Suprapubic skin (tissue), 4 donors: ENCODE data around the gene SFTPD.
"Not testable (repeated sequence)": the region's sequence is repeated elsewhere in the genome, so short reads cannot be mapped to it uniquely, and the experiment has no call there.

Source experiments
- EP300 ChIP-seq: sonication (generic); formaldehyde crosslinking; IDR thresholded peaks from one replicate; pipeline ENCODE4 v1.6.1; 2017; ENCODE audit warnings: antibody characterized with exemption
- POLR2AphosphoS5 ChIP-seq, 3 donors: sonication (generic); formaldehyde crosslinking; IDR thresholded peaks; one replicate each; pipeline ENCODE4 v1.6.1; 2017; ENCODE audit warnings: antibody characterized with exemption in 3 of 3
- TF ChIP-seq, protein P1 (sequence below), 2 donors: fragments of 200-600 bp in 1 of 2; fragments of 450-650 bp in 1 of 2; sonication (generic) in 1 of 2; IDR thresholded peaks; one replicate each; pipeline ENCODE4 v1.5.1; 2016 to 2019; ENCODE audit warnings: antibody characterized with exemption in 2 of 2, mild to moderate bottlenecking in 1 of 2, moderate library complexity in 1 of 2

GRCh38 chr10:79892896-79893295, 56.0 kb downstream of the SFTPD start:
- not testable (repeated sequence) for TF ChIP-seq EP300; POLR2AphosphoS5 (IDR thresholded peaks at IDR 0.05)
- TF ChIP-seq, protein P1, sequence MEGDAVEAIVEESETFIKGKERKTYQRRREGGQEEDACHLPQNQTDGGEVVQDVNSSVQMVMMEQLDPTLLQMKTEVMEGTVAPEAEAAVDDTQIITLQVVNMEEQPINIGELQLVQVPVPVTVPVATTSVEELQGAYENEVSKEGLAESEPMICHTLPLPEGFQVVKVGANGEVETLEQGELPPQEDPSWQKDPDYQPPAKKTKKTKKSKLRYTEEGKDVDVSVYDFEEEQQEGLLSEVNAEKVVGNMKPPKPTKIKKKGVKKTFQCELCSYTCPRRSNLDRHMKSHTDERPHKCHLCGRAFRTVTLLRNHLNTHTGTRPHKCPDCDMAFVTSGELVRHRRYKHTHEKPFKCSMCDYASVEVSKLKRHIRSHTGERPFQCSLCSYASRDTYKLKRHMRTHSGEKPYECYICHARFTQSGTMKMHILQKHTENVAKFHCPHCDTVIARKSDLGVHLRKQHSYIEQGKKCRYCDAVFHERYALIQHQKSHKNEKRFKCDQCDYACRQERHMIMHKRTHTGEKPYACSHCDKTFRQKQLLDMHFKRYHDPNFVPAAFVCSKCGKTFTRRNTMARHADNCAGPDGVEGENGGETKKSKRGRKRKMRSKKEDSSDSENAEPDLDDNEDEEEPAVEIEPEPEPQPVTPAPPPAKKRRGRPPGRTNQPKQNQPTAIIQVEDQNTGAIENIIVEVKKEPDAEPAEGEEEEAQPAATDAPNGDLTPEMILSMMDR (IDR thresholded peaks at IDR 0.05): not testable (repeated sequence)
